Colonic mucosa (tissue), 4 donors: ENCODE data around the gene CALU. TPM values are rescaled to one million over a fixed set of nuclear protein-coding genes. Genes with fewer than 3 reads are reported as not detected.

Experiments
- DNase-seq: peaks from one replicate; pipeline ENCODE4 v3.0.0-alpha.2; 2020
- H3K27ac ChIP-seq: fragments of 200-600 bp; one replicate; pipeline ENCODE4 v1.8.0; 2021
- H3K27me3 ChIP-seq: fragments of 200-600 bp; one replicate; pipeline ENCODE4 v1.8.0; 2021
- H3K36me3 ChIP-seq: fragments of 200-600 bp; one replicate; pipeline ENCODE4 v1.8.0; 2021
- H3K4me1 ChIP-seq: fragments of 200-600 bp; one replicate; pipeline ENCODE4 v1.8.0; 2021; ENCODE audit warnings: mild to moderate bottlenecking
- H3K4me3 ChIP-seq: fragments of 200-600 bp; one replicate; pipeline ENCODE4 v1.8.0; 2021
- H3K9ac ChIP-seq, 2 donors: one replicate each; pipeline ENCODE4 v1.7.0; 2013; ENCODE audit warnings: control low read depth in 2 of 2, low read depth in 2 of 2, low read length in 2 of 2
- H3K9me3 ChIP-seq: fragments of 200-600 bp; one replicate; pipeline ENCODE4 v1.8.0; 2021
- CTCF ChIP-seq: fragments of 200-600 bp; IDR thresholded peaks from one replicate; pipeline ENCODE4 v1.8.0; 2022; ENCODE audit warnings: antibody characterized with exemption, mild to moderate bottlenecking
- intact Hi-C: fragments of 100-400 bp; cut with DNase I; formaldehyde crosslinking; loops from one replicate; pipeline ENCODE4 v1.14.1; 2022
- total RNA-seq, 2 donors: library from RNA; stranded (reverse); fragmentation: NEBNext Ultra II Directional in 1 of 2; extraction: Animal tissue kit (Norgen Biotek cat#: 25700) in 1 of 2; gene quantifications; one replicate each; pipeline ENCODE4 v1.2.1, GENCODE V29; 2021
- donor health status: healthy.
- donor health status: DM: no; HTN: no; CAD: no.
- donor health status: DM: no; HTN: no; CAD: no.

CALU gene
- total RNA-seq, 2 donors from 2014 or later = 47.9 to 63.8 TPM

- DNase-seq = no peak
- intact Hi-C loops = no loop called here
- no peaks in the 10 kb centered on the region for H3K27me3 ChIP-seq
- H3K9me3 ChIP-seq = no peaks in the 10 kb centered on the region
- TF ChIP-seq CTCF = no peak
- H3K9ac ChIP-seq = no peak overlapping the region
- no peak overlapping the region for H3K27ac ChIP-seq
- no peaks in the 10 kb centered on the region for H3K4me1 ChIP-seq
- H3K4me3 ChIP-seq = no peak overlapping the region
- no peaks in the 10 kb centered on the region for H3K36me3 ChIP-seq
Observed at GRCh38 chr7:128714701-128715495, 24.3 kb upstream of the CALU start.

GRCh38 chr7:128718967-128719642 is 20.1 kb upstream of the CALU start:
- Histone ChIP-seq H3K4me3 (no peak overlapping the region), H3K4me1 (no peaks in the 10 kb centered on the region), H3K9me3 (no peaks in the 10 kb centered on the region), H3K9ac (no peak overlapping the region), H3K36me3 (no peaks in the 10 kb centered on the region), H3K27ac (no peak overlapping the region), H3K27me3 (no peaks in the 10 kb centered on the region)
- DNase-seq = no peak
- no peak for TF ChIP-seq CTCF
- intact Hi-C loops = no loop called here

GRCh38 chr7:128721376-128721775 is 17.8 kb upstream of the CALU start:
- no peak overlapping the region for H3K27ac ChIP-seq
- no peaks in the 10 kb centered on the region for H3K36me3 ChIP-seq
- intact Hi-C loops = no loop called here
- H3K27me3 ChIP-seq = no peaks in the 10 kb centered on the region
- H3K9me3 ChIP-seq = no peaks in the 10 kb centered on the region
- DNase-seq = no peak
- H3K9ac ChIP-seq = no peak overlapping the region
- no peak overlapping the region for H3K4me3 ChIP-seq
- TF ChIP-seq CTCF = no peak
- no peaks in the 10 kb centered on the region for H3K4me1 ChIP-seq

GRCh38 chr7:128724743-128725142 is 14.4 kb upstream of the CALU start:
- Histone ChIP-seq H3K4me3 (no peak overlapping the region), H3K4me1 (no peaks in the 10 kb centered on the region), H3K27me3 (no peaks in the 10 kb centered on the region), H3K9ac (no peak overlapping the region), H3K9me3 (no peaks in the 10 kb centered on the region), H3K27ac (no peak overlapping the region), H3K36me3 (no peaks in the 10 kb centered on the region)
- intact Hi-C loops = no loop called here
- no peak for TF ChIP-seq CTCF
- no peak for DNase-seq

GRCh38 chr7:128725531-128725930 is 13.6 kb upstream of the CALU start:
- intact Hi-C loops = no loop called here
- H3K9ac ChIP-seq = no peak overlapping the region
- H3K9me3 ChIP-seq = no peaks in the 10 kb centered on the region
- H3K27me3 ChIP-seq = no peaks in the 10 kb centered on the region
- H3K36me3 ChIP-seq = no peaks in the 10 kb centered on the region
- H3K4me3 ChIP-seq = no peak overlapping the region
- no peak for DNase-seq
- no peak overlapping the region for H3K27ac ChIP-seq
- TF ChIP-seq CTCF = no peak
- H3K4me1 ChIP-seq = no peaks in the 10 kb centered on the region
